Astrocyte of the spinal cord (primary cell): Measurements from ENCODE around the gene MNAT1.

Experiments used
- DNase-seq: peaks from one replicate; pipeline ENCODE4 v3.0.0; 2011; ENCODE audit warnings: low read depth, low spot score
- H3K4me3 ChIP-seq: 2 replicates; pipeline ENCODE4 v1.5.1; 2011; ENCODE audit warnings: low read depth, mild to moderate bottlenecking, low read length, moderate library complexity
- CTCF ChIP-seq: IDR thresholded peaks from 2 replicates; pipeline ENCODE4 v1.5.1; 2012; ENCODE audit warnings: low read depth, mild to moderate bottlenecking, low read length, inconsistent platforms
- in situ Hi-C: cut with HindIII; loops from 2 replicates; pipeline ENCODE4 v1.10.0; 2017; ENCODE audit warnings: low sequenced_read_pairs

The MNAT1 gene

GRCh38 chr14:60736494-60736893 lies 1.9 kb downstream of the MNAT1 start:
- DNase-seq, result peak; percentile 75
- TF ChIP-seq CTCF, result no peak
- in situ Hi-C loops, result no loop called here
- H3K4me3 ChIP-seq, result peak overlapping the region; percentile 83

GRCh38 chr14:60738843-60739508 lies 4.4 kb downstream of the MNAT1 start:
- no peak overlapping the region for H3K4me3 ChIP-seq
- DNase-seq, result no peak

GRCh38 chr14:60744566-60744965 lies 10.0 kb downstream of the MNAT1 start:
- H3K4me3 ChIP-seq, result no peak overlapping the region
- TF ChIP-seq CTCF, result no peak
- in situ Hi-C loops, result no loop called here
- DNase-seq, result no peak

More at GRCh38 chr14:60738843-60739508, 4.4 kb downstream of the MNAT1 start:
- TF ChIP-seq CTCF, result no peak
- in situ Hi-C loops, result no loop called here

- no peak for TF ChIP-seq CTCF
- DNase-seq, result peak; percentile 35
- no peak overlapping the region for H3K4me3 ChIP-seq
- in situ Hi-C loops, result no loop called here
These were observed 18.9 kb downstream of the MNAT1 start for GRCh38 chr14:60753264-60754119.

GRCh38 chr14:60756847-60757246 lies 22.3 kb downstream of the MNAT1 start:
- DNase-seq, result peak; percentile 35
- no peak for TF ChIP-seq CTCF
- in situ Hi-C loops, result no loop called here
- no peak overlapping the region for H3K4me3 ChIP-seq

GRCh38 chr14:60757567-60758002 lies 23.0 kb downstream of the MNAT1 start:
- in situ Hi-C loops, result no loop called here
- TF ChIP-seq CTCF, result no peak
- peak; percentile 39 for DNase-seq
- no peak overlapping the region for H3K4me3 ChIP-seq
